ENCODE results near the gene MKS1. TPM values are rescaled to one million over a fixed set of nuclear protein-coding genes. Genes with fewer than 3 reads are reported as not detected.

The MKS1 gene
- total RNA-seq, 1 experiment from 2014 or later = 9.6 TPM

GRCh38 chr17:58176200-58176599 is 42.9 kb downstream of the MKS1 start:
- TF ChIP-seq CTCF (IDR thresholded peaks at IDR 0.05; ENCODE audit: unreplicated experiment) = no peak
- no peak for DNase-seq
- H3K27ac Mint-ChIP-seq (ENCODE audit: unreplicated experiment) = no peak overlapping the region
- BruUV-seq (replicated peaks) = no TSS peak
- no peaks in the 10 kb centered on the region for H3K4me1 Mint-ChIP-seq (ENCODE audit: low read depth, unreplicated experiment)
- H3K4me3 Mint-ChIP-seq (ENCODE audit: low read depth, unreplicated experiment) = no peak overlapping the region
- CTCF ChIA-PET = interaction anchor here (0.9 kb wide), 1 partner anchor 9 kb away, joined by 4 read pairs; no protein-coding TSS in a partner anchor
- H3K9me3 Mint-ChIP-seq (ENCODE audit: low read depth, unreplicated experiment) = no peaks in the 10 kb centered on the region
- H3K27me3 Mint-ChIP-seq (ENCODE audit: unreplicated experiment) = peaks cover 85% of the 10 kb centered on the region
- H3K36me3 Mint-ChIP-seq (ENCODE audit: insufficient read depth, unreplicated experiment) = no peaks in the 10 kb centered on the region
- intact Hi-C loops (cut with micrococcal nuclease; ENCODE audit: unreplicated experiment) = no loop called here

- intact Hi-C loops (cut with micrococcal nuclease; ENCODE audit: unreplicated experiment) = no loop called here
Observed at GRCh38 chr17:58174871-58175270, 44.2 kb downstream of the MKS1 start.

GRCh38 chr17:58172369-58173071 is 46.5 kb downstream of the MKS1 start:
- Mint-ChIP-seq H3K4me3 (ENCODE audit: low read depth, unreplicated experiment) (no peak overlapping the region), H3K27ac (ENCODE audit: unreplicated experiment) (no peak overlapping the region), H3K9me3 (ENCODE audit: low read depth, unreplicated experiment) (no peaks in the 10 kb centered on the region), H3K27me3 (ENCODE audit: unreplicated experiment) (peaks cover 93% of the 10 kb centered on the region), H3K36me3 (ENCODE audit: insufficient read depth, unreplicated experiment) (no peaks in the 10 kb centered on the region), H3K4me1 (ENCODE audit: low read depth, unreplicated experiment) (no peaks in the 10 kb centered on the region)
- TF ChIP-seq CTCF (IDR thresholded peaks at IDR 0.05; ENCODE audit: unreplicated experiment) = peak; percentile 38
- intact Hi-C loops (cut with micrococcal nuclease; ENCODE audit: unreplicated experiment) = loop anchor here (1.0 kb wide), 1 partner anchor 50 kb away; no protein-coding TSS in a partner anchor
- CTCF ChIA-PET = interaction anchor here (0.6 to 0.7 kb wide), 2 partner anchors 51 to 390 kb away, joined by 3 to 5 read pairs; no protein-coding TSS in a partner anchor
- no TSS peak for BruUV-seq (replicated peaks)
- peak; percentile 15 for DNase-seq

More at GRCh38 chr17:58174871-58175270, 44.2 kb downstream of the MKS1 start:
- CTCF ChIA-PET = no interaction called here
- Mint-ChIP-seq H3K4me1 (ENCODE audit: low read depth, unreplicated experiment) (no peaks in the 10 kb centered on the region), H3K36me3 (ENCODE audit: insufficient read depth, unreplicated experiment) (no peaks in the 10 kb centered on the region), H3K9me3 (ENCODE audit: low read depth, unreplicated experiment) (no peaks in the 10 kb centered on the region), H3K27ac (ENCODE audit: unreplicated experiment) (no peak overlapping the region), H3K27me3 (ENCODE audit: unreplicated experiment) (peaks cover 84% of the 10 kb centered on the region), H3K4me3 (ENCODE audit: low read depth, unreplicated experiment) (no peak overlapping the region)
- BruUV-seq (replicated peaks) = no TSS peak
- no peak for DNase-seq
- TF ChIP-seq CTCF (IDR thresholded peaks at IDR 0.05; ENCODE audit: unreplicated experiment) = no peak

- Mint-ChIP-seq H3K9me3 (ENCODE audit: low read depth, unreplicated experiment) (no peaks in the 10 kb centered on the region), H3K4me1 (ENCODE audit: low read depth, unreplicated experiment) (no peaks in the 10 kb centered on the region), H3K27ac (ENCODE audit: unreplicated experiment) (no peak overlapping the region), H3K4me3 (ENCODE audit: low read depth, unreplicated experiment) (no peak overlapping the region), H3K27me3 (ENCODE audit: unreplicated experiment) (peaks cover 93% of the 10 kb centered on the region), H3K36me3 (ENCODE audit: insufficient read depth, unreplicated experiment) (no peaks in the 10 kb centered on the region)
- intact Hi-C loops (cut with micrococcal nuclease; ENCODE audit: unreplicated experiment) = no loop called here
- DNase-seq = no peak
- CTCF ChIA-PET = no interaction called here
- no TSS peak for BruUV-seq (replicated peaks)
- TF ChIP-seq CTCF (IDR thresholded peaks at IDR 0.05; ENCODE audit: unreplicated experiment) = no peak
Observed at GRCh38 chr17:58170622-58171021, 48.4 kb downstream of the MKS1 start.
